HL-60 (cell line): Measurements from ENCODE around the gene SOX5.

Experiments used
- DNase-seq, 2 experiments: peaks; one replicate each; pipeline ENCODE4 v3.0.0-alpha.2; 2010 to 2020; ENCODE audit warnings: low read depth in 1 of 2, low spot score in 1 of 2
- H3K27ac ChIP-seq: fragments of 250-450 bp; sonication (Bioruptor Pico); replicated peaks from 2 replicates; pipeline ENCODE4 v1.5.1; 2020; ENCODE audit warnings: mild to moderate bottlenecking, moderate library complexity
- H3K27me3 ChIP-seq: fragments of 250-450 bp; sonication (Bioruptor Pico); 2 replicates; pipeline ENCODE4 v1.5.1; 2021; ENCODE audit warnings: mild to moderate bottlenecking, moderate library complexity; ENCODE audit not compliant: insufficient read depth, poor library complexity, severe bottlenecking
- H3K4me3 ChIP-seq: replicated peaks from 2 replicates; pipeline ENCODE4 v1.5.1; 2011; ENCODE audit warnings: mild to moderate bottlenecking, control low read depth, low read length; ENCODE audit not compliant: insufficient read depth
- CTCF ChIP-seq: IDR thresholded peaks from one replicate; pipeline ENCODE4 v1.5.1; 2011; ENCODE audit warnings: low read length, control low read depth, inconsistent platforms; ENCODE audit not compliant: insufficient read depth
- GABPA ChIP-seq: IDR thresholded peaks from 2 replicates; pipeline ENCODE4 v1.6.1; 2012; ENCODE audit warnings: low read depth
- POLR2AphosphoS5 ChIP-seq: IDR thresholded peaks from 2 replicates; pipeline ENCODE4 v1.6.1; 2012; ENCODE audit warnings: low read depth
- REST ChIP-seq: IDR thresholded peaks from 2 replicates; pipeline ENCODE4 v1.6.1; 2012; ENCODE audit warnings: low read depth; ENCODE audit not compliant: insufficient replicate concordance
- SPI1 ChIP-seq: IDR thresholded peaks from 2 replicates; pipeline ENCODE4 v1.6.1; 2012; ENCODE audit warnings: low read depth, mild to moderate bottlenecking, borderline replicate concordance

The SOX5 gene

GRCh38 chr12:23857178-23857577, 92.3 kb downstream of the SOX5 start:
- H3K27ac ChIP-seq: no peak overlapping the region
- H3K4me3 ChIP-seq: no peak overlapping the region
- no peak for TF ChIP-seq CTCF
- no peak for TF ChIP-seq GABPA
- no peak for TF ChIP-seq REST
- no peak for TF ChIP-seq SPI1
- no peak for TF ChIP-seq POLR2AphosphoS5
- no peak for DNase-seq
- H3K27me3 ChIP-seq: no peaks in the 10 kb centered on the region

- Histone ChIP-seq H3K27me3 (no peaks in the 10 kb centered on the region), H3K4me3 (no peak overlapping the region), H3K27ac (no peak overlapping the region)
- TF ChIP-seq CTCF: no peak
- no peak for TF ChIP-seq POLR2AphosphoS5
- no peak for TF ChIP-seq SPI1
- no peak for DNase-seq
These were observed 93.7 kb downstream of the SOX5 start for GRCh38 chr12:23855813-23856212.

GRCh38 chr12:23854598-23854997, 94.9 kb downstream of the SOX5 start:
- Histone ChIP-seq H3K27ac (no peak overlapping the region), H3K4me3 (no peak overlapping the region), H3K27me3 (no peaks in the 10 kb centered on the region)
- DNase-seq: no peak
- TF ChIP-seq CTCF (no peak), GABPA (no peak), REST (no peak), SPI1 (no peak), POLR2AphosphoS5 (no peak)

GRCh38 chr12:23853640-23854039, 95.8 kb downstream of the SOX5 start:
- no peak for TF ChIP-seq POLR2AphosphoS5
- no peak for TF ChIP-seq REST
- no peak for TF ChIP-seq SPI1
- TF ChIP-seq GABPA: no peak
- TF ChIP-seq CTCF: no peak
- Histone ChIP-seq H3K4me3 (no peak overlapping the region), H3K27ac (no peak overlapping the region), H3K27me3 (no peaks in the 10 kb centered on the region)
- DNase-seq: no peak
